ENCODE measurements around the gene FAM114A1.
"Not testable (repeated sequence)": the region's sequence is repeated elsewhere in the genome, so short reads cannot be mapped to it uniquely, and the experiment has no call there.

FAM114A1 gene

DNA sequence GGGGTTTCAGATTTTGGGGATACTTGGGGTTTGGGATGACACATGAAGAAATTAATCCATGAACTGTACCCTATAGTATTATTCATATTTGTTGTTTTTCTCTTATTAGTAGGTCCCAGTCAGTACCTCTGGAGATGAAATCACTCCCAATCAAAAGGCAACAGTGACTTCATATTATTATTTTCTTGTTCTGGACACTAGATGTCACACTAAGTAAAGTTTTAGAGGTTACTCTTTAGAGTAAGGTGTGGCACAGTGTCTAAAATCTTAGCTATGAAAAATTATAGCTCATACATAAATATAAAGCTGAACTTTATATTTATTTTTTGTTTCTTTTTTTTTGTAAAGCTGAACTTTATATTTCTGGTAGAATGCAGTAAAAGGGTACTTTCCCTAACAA lies 35.1 kb downstream of the FAM114A1 start:
- no peak overlapping the region for H3K4me3 ChIP-seq (ENCODE audit: low read depth, low read length)
- H3K9ac ChIP-seq (ENCODE audit: low read length), result no peak overlapping the region
- H3K9me3 ChIP-seq (ENCODE audit: control insufficient read depth, insufficient read depth, low read depth, low read length), result no peaks in the 10 kb centered on the region
- H3K4me1 ChIP-seq (ENCODE audit: control insufficient read depth, insufficient read depth, low read length), result no peaks in the 10 kb centered on the region
- no peaks in the 10 kb centered on the region for H3K27me3 ChIP-seq (ENCODE audit: control insufficient read depth, insufficient read depth, low read length)
- H3K27ac ChIP-seq (ENCODE audit: low read depth, low read length), result no peak overlapping the region
- H3K36me3 ChIP-seq (ENCODE audit: control insufficient read depth, insufficient read depth, low read length), result no peaks in the 10 kb centered on the region; the same call in 1 of the 2 replicates

DNA sequence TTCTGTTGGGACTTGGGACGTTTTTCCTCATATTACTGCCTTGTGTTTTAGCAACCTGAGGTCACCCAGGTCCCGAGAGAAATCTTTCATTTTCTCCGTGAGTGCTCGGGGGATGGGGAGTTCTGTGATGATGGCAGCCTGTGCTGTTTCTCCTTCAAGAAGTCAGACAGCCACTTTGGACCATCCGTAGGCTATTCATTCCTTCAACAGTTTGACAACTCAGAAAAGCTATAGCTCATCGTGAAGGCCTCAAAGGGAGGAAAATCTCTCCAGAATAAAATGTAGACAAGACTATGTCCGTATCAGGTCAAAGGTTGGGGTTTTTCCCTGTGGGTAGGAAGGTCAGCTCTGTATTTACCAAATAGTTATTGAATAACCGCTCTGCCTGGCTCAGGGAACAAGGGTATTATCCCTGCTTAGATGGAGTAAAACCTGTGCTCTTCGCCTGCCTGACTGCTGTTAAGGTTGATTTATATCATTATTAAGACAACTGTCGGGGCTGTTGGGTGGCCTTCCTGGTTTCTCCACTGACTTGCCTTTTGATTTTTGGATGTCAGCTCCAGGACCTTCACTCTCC lies 36.6 kb downstream of the FAM114A1 start:
- no peak overlapping the region for H3K9ac ChIP-seq (ENCODE audit: low read length)
- no peaks in the 10 kb centered on the region for H3K9me3 ChIP-seq (ENCODE audit: control insufficient read depth, insufficient read depth, low read depth, low read length)
- H3K4me3 ChIP-seq (ENCODE audit: low read depth, low read length), result no peak overlapping the region
- H3K27ac ChIP-seq (ENCODE audit: low read depth, low read length), result no peak overlapping the region
- H3K27me3 ChIP-seq (ENCODE audit: control insufficient read depth, insufficient read depth, low read length), result no peaks in the 10 kb centered on the region
- no peaks in the 10 kb centered on the region for H3K4me1 ChIP-seq (ENCODE audit: control insufficient read depth, insufficient read depth, low read length)
- peaks cover 4% of the 10 kb centered on the region; the same call in 1 of the 2 replicates for H3K36me3 ChIP-seq (ENCODE audit: control insufficient read depth, insufficient read depth, low read length)

DNA sequence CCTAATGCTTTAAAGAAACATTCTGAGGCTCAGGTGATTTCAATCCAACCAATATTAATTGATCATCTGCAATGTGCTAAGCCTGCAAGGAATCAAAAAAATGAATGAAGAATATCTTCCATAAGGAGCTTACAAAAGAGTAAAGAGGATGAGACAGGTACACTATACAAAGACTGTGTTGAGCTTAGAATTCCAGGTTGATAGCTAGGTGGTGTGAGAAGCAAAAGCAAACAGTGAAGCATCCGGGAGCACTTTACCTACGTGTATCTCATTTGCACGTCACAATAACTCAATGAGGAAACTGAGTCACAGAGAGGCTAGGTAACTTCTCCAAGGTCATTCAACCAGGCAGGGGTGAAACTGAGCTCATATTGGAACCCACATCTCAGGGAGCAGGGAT lies 37.1 kb downstream of the FAM114A1 start:
- Histone ChIP-seq H3K9me3 (ENCODE audit: control insufficient read depth, insufficient read depth, low read depth, low read length) (no peaks in the 10 kb centered on the region), H3K27me3 (ENCODE audit: control insufficient read depth, insufficient read depth, low read length) (no peaks in the 10 kb centered on the region), H3K36me3 (ENCODE audit: control insufficient read depth, insufficient read depth, low read length) (peaks cover 8% of the 10 kb centered on the region; the same call in 1 of the 2 replicates), H3K4me1 (ENCODE audit: control insufficient read depth, insufficient read depth, low read length) (no peaks in the 10 kb centered on the region), H3K9ac (ENCODE audit: low read length) (no peak overlapping the region), H3K4me3 (ENCODE audit: low read depth, low read length) (no peak overlapping the region), H3K27ac (ENCODE audit: low read depth, low read length) (no peak overlapping the region)

DNA sequence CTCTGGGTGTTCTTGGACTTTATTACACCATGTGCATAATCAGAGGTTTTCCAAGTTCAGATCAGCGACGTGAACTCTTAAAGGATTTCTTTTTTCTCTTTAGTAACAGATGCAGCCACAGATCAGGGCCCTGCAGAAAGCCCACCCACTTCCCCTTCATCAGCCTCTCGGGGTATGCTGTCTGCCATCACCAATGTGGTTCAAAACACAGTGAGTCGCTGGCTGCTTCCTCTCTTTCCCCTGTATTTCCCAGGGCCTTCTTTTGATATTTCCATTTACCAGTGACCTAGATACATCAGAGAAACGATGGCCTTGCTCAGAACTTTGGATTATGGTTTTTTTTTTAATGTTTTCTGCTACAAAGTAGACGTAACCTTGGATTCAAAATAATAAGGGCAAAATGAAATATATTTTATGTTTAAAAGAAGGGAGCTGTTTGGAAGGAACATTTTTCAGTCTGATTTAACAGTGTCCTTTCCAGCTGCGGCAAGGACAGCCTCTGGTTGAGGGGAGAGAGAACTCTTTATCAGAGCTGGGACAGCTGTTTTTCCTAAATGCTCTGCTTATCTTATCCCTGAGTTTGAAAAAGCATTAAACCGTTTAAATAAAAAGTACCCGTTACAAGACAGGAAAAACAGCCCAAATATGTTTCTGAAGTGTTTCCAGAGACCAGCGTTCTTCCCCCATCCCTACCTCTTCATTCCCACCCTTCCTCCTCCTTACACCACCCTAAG lies 38.2 kb downstream of the FAM114A1 start:
- Histone ChIP-seq H3K9me3 (ENCODE audit: control insufficient read depth, insufficient read depth, low read depth, low read length) (no peaks in the 10 kb centered on the region), H3K4me1 (ENCODE audit: control insufficient read depth, insufficient read depth, low read length) (no peaks in the 10 kb centered on the region), H3K27me3 (ENCODE audit: control insufficient read depth, insufficient read depth, low read length) (no peaks in the 10 kb centered on the region), H3K4me3 (ENCODE audit: low read depth, low read length) (no peak overlapping the region), H3K27ac (ENCODE audit: low read depth, low read length) (no peak overlapping the region), H3K9ac (ENCODE audit: low read length) (no peak overlapping the region), H3K36me3 (ENCODE audit: control insufficient read depth, insufficient read depth, low read length) (peaks cover 9% of the 10 kb centered on the region; the same call in 1 of the 2 replicates)

DNA sequence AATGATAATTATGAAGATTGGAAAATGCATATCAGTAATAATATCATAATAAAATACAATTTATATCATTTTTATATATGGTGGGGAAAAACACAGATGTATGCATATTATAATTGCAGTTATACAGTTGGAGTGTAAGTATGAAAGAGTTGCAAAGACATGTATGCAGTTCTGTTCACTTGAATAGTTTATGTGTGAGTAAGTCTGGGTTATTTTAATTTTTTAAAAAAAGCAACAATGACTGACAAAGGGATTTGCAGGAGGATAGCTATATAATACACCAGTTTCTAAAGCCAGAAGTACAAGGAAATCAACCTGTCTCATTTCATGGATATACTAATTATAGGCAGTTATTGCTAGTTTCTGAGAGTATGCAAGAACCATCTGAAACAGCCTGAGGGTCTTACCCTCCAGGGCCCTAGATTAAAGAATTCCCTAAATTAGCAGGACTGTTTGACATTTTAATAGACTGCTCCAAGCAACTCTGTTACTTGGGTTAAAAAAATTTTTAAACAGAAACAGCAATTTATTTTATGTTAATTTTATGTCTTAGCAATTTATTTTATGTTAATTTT lies 40.2 kb downstream of the FAM114A1 start:
- no peak overlapping the region for H3K9ac ChIP-seq (ENCODE audit: low read length)

DNA sequence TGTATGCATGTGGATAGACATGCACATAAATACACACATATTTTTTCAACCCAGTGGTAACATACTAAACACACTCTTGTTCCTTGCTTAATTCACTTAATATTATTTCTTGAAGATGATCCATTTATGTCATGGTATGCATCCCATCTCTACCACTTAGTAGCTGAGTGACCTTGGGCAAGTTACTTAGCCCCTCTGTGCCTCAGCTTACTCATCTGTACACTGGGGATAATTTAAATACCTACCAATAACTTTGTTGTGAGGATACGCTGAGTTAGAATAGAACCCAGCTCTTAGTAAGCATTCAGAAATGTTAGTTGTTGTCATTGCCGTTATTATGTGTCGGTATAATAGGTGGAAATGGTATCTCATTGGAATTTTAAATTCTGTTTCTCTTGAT lies 41.4 kb downstream of the FAM114A1 start:
- H3K36me3 ChIP-seq (ENCODE audit: control insufficient read depth, insufficient read depth, low read length), result peaks cover 9% of the 10 kb centered on the region; the same call in 1 of the 2 replicates
- H3K27ac ChIP-seq (ENCODE audit: low read depth, low read length), result no peak overlapping the region
- no peaks in the 10 kb centered on the region for H3K27me3 ChIP-seq (ENCODE audit: control insufficient read depth, insufficient read depth, low read length)
- no peak overlapping the region for H3K9ac ChIP-seq (ENCODE audit: low read length)
- H3K4me3 ChIP-seq (ENCODE audit: low read depth, low read length), result no peak overlapping the region
- H3K9me3 ChIP-seq (ENCODE audit: control insufficient read depth, insufficient read depth, low read depth, low read length), result no peaks in the 10 kb centered on the region
- no peaks in the 10 kb centered on the region for H3K4me1 ChIP-seq (ENCODE audit: control insufficient read depth, insufficient read depth, low read length)

More for the DNA sequence above, 40.2 kb downstream of the FAM114A1 start:
- H3K36me3 ChIP-seq (ENCODE audit: control insufficient read depth, insufficient read depth, low read length), result peaks cover 9% of the 10 kb centered on the region; the same call in 1 of the 2 replicates
- no peaks in the 10 kb centered on the region for H3K9me3 ChIP-seq (ENCODE audit: control insufficient read depth, insufficient read depth, low read depth, low read length)
- H3K4me1 ChIP-seq (ENCODE audit: control insufficient read depth, insufficient read depth, low read length), result no peaks in the 10 kb centered on the region
- no peak overlapping the region for H3K27ac ChIP-seq (ENCODE audit: low read depth, low read length)
- no peaks in the 10 kb centered on the region for H3K27me3 ChIP-seq (ENCODE audit: control insufficient read depth, insufficient read depth, low read length)
- H3K4me3 ChIP-seq (ENCODE audit: low read depth, low read length), result no peak overlapping the region

DNA sequence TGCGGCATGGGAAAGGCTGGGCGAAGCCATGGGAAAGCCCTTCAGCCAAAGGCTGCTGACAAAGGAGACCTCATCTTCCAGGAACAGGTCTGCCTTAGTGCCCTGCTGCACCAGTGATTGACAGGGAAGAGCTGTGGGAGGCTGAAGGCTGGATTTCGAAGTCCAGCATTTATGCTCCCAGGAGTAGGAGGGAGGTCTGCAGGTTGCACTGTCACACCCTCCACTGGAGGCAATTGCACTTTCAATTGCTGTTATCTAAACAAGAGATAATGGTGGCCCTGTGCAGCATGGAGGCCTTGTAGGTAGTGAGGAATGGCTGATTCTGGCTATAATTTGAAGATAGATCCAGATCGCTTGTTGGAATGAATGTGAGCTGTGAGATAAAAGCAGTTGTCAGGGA lies 43.7 kb downstream of the FAM114A1 start:
- H3K36me3 ChIP-seq (ENCODE audit: control insufficient read depth, insufficient read depth, low read length), result peaks cover 13% of the 10 kb centered on the region
- H3K4me3 ChIP-seq (ENCODE audit: low read depth, low read length), result no peak overlapping the region
- no peaks in the 10 kb centered on the region for H3K27me3 ChIP-seq (ENCODE audit: control insufficient read depth, insufficient read depth, low read length)
- no peak overlapping the region for H3K27ac ChIP-seq (ENCODE audit: low read depth, low read length)
- no peaks in the 10 kb centered on the region for H3K9me3 ChIP-seq (ENCODE audit: control insufficient read depth, insufficient read depth, low read depth, low read length)
- no peaks in the 10 kb centered on the region for H3K4me1 ChIP-seq (ENCODE audit: control insufficient read depth, insufficient read depth, low read length)
- H3K9ac ChIP-seq (ENCODE audit: low read length), result no peak overlapping the region

DNA sequence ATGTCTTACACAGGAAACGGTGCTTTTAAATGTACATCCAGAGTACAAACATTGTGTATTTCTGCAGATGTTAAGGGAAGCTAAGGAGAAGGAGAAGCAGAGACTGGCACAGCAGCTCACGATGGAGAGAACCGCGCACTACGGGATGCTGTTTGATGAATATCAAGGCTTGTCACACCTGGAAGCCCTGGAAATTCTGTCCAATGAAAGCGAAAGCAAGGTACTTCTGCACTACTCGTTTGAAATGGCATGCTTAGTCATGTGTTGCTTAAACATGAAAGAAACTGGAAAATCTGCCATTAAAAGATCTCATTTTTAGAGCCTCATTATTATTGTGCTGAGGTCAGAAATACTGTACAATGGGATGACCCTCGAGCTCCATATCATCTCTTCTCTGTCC lies 47.2 kb downstream of the FAM114A1 start:
- Histone ChIP-seq H3K9me3 (ENCODE audit: control insufficient read depth, insufficient read depth, low read depth, low read length) (no peaks in the 10 kb centered on the region), H3K27ac (ENCODE audit: low read depth, low read length) (no peak overlapping the region), H3K4me3 (ENCODE audit: low read depth, low read length) (no peak overlapping the region), H3K4me1 (ENCODE audit: control insufficient read depth, insufficient read depth, low read length) (no peaks in the 10 kb centered on the region), H3K36me3 (ENCODE audit: control insufficient read depth, insufficient read depth, low read length) (peaks cover 6% of the 10 kb centered on the region; the same call in 1 of the 2 replicates), H3K27me3 (ENCODE audit: control insufficient read depth, insufficient read depth, low read length) (no peaks in the 10 kb centered on the region), H3K9ac (ENCODE audit: low read length) (no peak overlapping the region)

DNA sequence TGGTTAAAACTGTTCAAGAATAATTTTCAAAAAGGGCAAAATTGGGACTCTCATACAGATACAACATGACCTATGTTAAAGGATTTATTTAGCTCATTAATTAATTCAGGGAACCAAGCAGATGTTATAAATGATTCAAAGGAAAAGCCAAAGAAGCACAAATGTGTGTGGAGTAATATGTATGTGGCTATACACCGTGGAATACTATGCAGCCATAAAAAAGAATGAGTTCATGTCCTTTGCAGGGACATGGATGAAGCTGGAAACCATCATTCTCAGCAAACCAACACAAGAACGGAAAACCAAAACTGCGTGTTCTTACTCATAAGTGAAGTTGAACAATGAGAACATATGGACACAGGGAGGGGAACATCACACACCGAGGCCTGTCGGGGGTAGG lies 48.7 kb downstream of the FAM114A1 start:
- not testable (repeated sequence) for H3K9ac ChIP-seq (ENCODE audit: low read length); H3K36me3 ChIP-seq (ENCODE audit: control insufficient read depth, insufficient read depth, low read length); H3K27ac ChIP-seq (ENCODE audit: low read depth, low read length); H3K4me3 ChIP-seq (ENCODE audit: low read depth, low read length); H3K4me1 ChIP-seq (ENCODE audit: control insufficient read depth, insufficient read depth, low read length); H3K27me3 ChIP-seq (ENCODE audit: control insufficient read depth, insufficient read depth, low read length); H3K9me3 ChIP-seq (ENCODE audit: control insufficient read depth, insufficient read depth, low read depth, low read length)

DNA sequence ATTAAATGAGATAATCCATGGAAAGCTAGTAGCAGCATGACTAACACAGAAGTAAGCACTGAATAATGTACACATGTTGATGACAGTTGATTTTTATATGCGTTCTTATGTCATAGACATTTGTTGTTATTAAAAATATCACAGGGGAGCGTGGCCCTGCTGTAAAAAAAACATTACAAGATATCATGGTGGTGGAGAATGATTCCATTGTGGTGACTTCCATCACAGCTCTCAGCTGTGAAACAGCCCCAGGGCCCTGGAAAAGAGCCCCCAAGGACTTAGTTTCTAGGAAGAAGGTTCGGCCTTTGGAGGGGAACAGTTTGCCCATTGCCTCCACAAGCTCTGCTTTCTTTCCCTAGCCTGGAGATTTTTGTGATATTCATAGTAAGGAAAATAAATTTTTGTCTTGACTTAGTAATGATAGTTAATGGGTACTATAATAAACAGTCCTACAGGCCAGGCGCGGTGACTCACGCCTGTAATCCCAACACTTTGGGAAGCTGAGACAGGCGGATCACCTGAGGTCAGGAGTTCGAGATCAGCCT lies 49.9 kb downstream of the FAM114A1 start:
- Histone ChIP-seq H3K27ac (ENCODE audit: low read depth, low read length) (no peak overlapping the region), H3K4me3 (ENCODE audit: low read depth, low read length) (no peak overlapping the region), H3K9me3 (ENCODE audit: control insufficient read depth, insufficient read depth, low read depth, low read length) (no peaks in the 10 kb centered on the region), H3K27me3 (ENCODE audit: control insufficient read depth, insufficient read depth, low read length) (no peaks in the 10 kb centered on the region), H3K9ac (ENCODE audit: low read length) (no peak overlapping the region), H3K4me1 (ENCODE audit: control insufficient read depth, insufficient read depth, low read length) (no peaks in the 10 kb centered on the region), H3K36me3 (ENCODE audit: control insufficient read depth, insufficient read depth, low read length) (peaks cover 6% of the 10 kb centered on the region; the same call in 1 of the 2 replicates)

DNA sequence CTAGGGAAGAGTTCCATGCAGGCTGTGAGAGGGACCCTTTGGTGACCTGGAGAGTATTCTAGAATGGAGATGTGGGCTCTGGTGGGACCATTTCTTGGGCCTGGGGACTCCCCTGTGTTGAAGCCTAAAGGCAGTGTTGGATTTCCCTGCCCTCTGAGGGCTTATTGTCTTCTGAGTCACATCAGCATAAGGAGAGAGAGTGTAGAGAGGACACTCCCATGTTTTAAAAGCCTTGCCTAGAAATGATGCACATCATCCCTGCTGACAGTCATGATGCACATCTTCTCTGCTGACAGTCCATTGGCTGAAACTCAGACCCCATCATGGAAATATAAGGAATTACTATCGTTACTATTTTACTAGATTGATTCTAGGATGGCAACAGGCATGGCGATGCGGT lies 51.9 kb downstream of the FAM114A1 start:
- H3K4me3 ChIP-seq (ENCODE audit: low read depth, low read length), result no peak overlapping the region
- H3K9me3 ChIP-seq (ENCODE audit: control insufficient read depth, insufficient read depth, low read depth, low read length), result no peaks in the 10 kb centered on the region
- H3K27ac ChIP-seq (ENCODE audit: low read depth, low read length), result no peak overlapping the region
- H3K4me1 ChIP-seq (ENCODE audit: control insufficient read depth, insufficient read depth, low read length), result no peaks in the 10 kb centered on the region; the same call in 1 of the 2 replicates
- no peaks in the 10 kb centered on the region for H3K27me3 ChIP-seq (ENCODE audit: control insufficient read depth, insufficient read depth, low read length)
- no peak overlapping the region for H3K9ac ChIP-seq (ENCODE audit: low read length)
- peaks cover 9% of the 10 kb centered on the region; the same call in 1 of the 2 replicates for H3K36me3 ChIP-seq (ENCODE audit: control insufficient read depth, insufficient read depth, low read length)
